Stimulated activated naive CD8-positive, alpha-beta T cell treated with anti-CD3 and anti-CD28 coated beads, Interleukin-15, Interleukin-2, amounts not matched to agents 100 U/mL and 50 U/mL, for 24 hours (primary cell): ENCODE results near the gene AGBL5.
A peak's percentile ranks its signal among the peaks of the same experiment; 100 is the strongest.

ENCODE experiments used
- ATAC-seq: fragments of 150-1000 bp; cut with Tn5 transposase; one replicate; pipeline ENCODE4 v1.10.0; 2021
- DNase-seq: peaks from one replicate; pipeline ENCODE4 v3.0.0; 2021

AGBL5 gene

GRCh38 chr2:27079233-27080139 is 28.0 kb downstream of the AGBL5 start:
- ATAC-seq: no peak
- DNase-seq: no peak

GRCh38 chr2:27080140-27080469 is 28.6 kb downstream of the AGBL5 start:
- ATAC-seq (no peak), DNase-seq (no peak)

GRCh38 chr2:27080603-27080936 is 29.1 kb downstream of the AGBL5 start:
- ATAC-seq (no peak), DNase-seq (no peak)

- ATAC-seq (no peak), DNase-seq (no peak)
These were observed 30.7 kb downstream of the AGBL5 start for GRCh38 chr2:27081984-27082772.

GRCh38 chr2:27082773-27083409 is 31.4 kb downstream of the AGBL5 start:
- DNase-seq (no peak), ATAC-seq (no peak)

GRCh38 chr2:27083410-27084296 is 32.2 kb downstream of the AGBL5 start:
- DNase-seq (no peak), ATAC-seq (no peak)

GRCh38 chr2:27084297-27085061 is 33.0 kb downstream of the AGBL5 start:
- ATAC-seq (no peak), DNase-seq (no peak)

- no peak for DNase-seq
- no peak for ATAC-seq
These were observed 33.7 kb downstream of the AGBL5 start for GRCh38 chr2:27085062-27085672.

GRCh38 chr2:27085673-27086089 is 34.2 kb downstream of the AGBL5 start:
- peak; percentile 54 for DNase-seq
- ATAC-seq: no peak

GRCh38 chr2:27086090-27086723 is 34.7 kb downstream of the AGBL5 start:
- DNase-seq (peak; percentile 99), ATAC-seq (peak; percentile 91)

GRCh38 chr2:27086724-27087593 is 35.5 kb downstream of the AGBL5 start, which contains the start of gene KHK:
Gene KHK, plus strand, starts transcription at chr2:27086772. Its CDS starts 488 bp downstream, at chr2:27087260.
- DNase-seq: peak; percentile 29
- peak; percentile 5 for ATAC-seq

- no peak for ATAC-seq
- DNase-seq: no peak
These were observed 36.4 kb downstream of the AGBL5 start for GRCh38 chr2:27087823-27088410.

- DNase-seq (no peak), ATAC-seq (no peak)
These were observed 37.2 kb downstream of the AGBL5 start for GRCh38 chr2:27088634-27089033.

- no peak for DNase-seq
- no peak for ATAC-seq
These were observed 37.9 kb downstream of the AGBL5 start for GRCh38 chr2:27089111-27089954.

- ATAC-seq (no peak), DNase-seq (no peak)
These were observed 40.6 kb downstream of the AGBL5 start for GRCh38 chr2:27091746-27092695.

GRCh38 chr2:27092696-27093429 is 41.4 kb downstream of the AGBL5 start:
- DNase-seq: no peak

More at GRCh38 chr2:27092696-27093429, 41.4 kb downstream of the AGBL5 start:
- ATAC-seq: no peak
